Endometrium (tissue), 2 donors: Measurements from ENCODE around the gene PLXNA3.
"Not testable (repeated sequence)": the region's sequence is repeated elsewhere in the genome, so short reads cannot be mapped to it uniquely, and the experiment has no call there.

Experiments used
- FAIRE-seq: peaks from 2 replicates; lab custom pipeline; 2012; peaks lifted over from hg19 to GRCh38; lab: Jason Lieb, UNC
- donor health status: control.
- donor health status: control.

Gene PLXNA3

GRCh38 chrX:154481195-154481594 lies 23.1 kb downstream of the PLXNA3 start:
- no peak for FAIRE-seq

- FAIRE-seq, result no peak
These were observed 24.0 kb downstream of the PLXNA3 start for GRCh38 chrX:154481911-154482601.

GRCh38 chrX:154482786-154483185 lies 24.7 kb downstream of the PLXNA3 start:
- no peak for FAIRE-seq

- FAIRE-seq, result no peak
These were observed 25.2 kb downstream of the PLXNA3 start for GRCh38 chrX:154483325-154483724.

GRCh38 chrX:154484255-154485149 lies 26.4 kb downstream of the PLXNA3 start:
- no peak for FAIRE-seq

- no peak for FAIRE-seq
These were observed 27.3 kb downstream of the PLXNA3 start for GRCh38 chrX:154485150-154486051.

GRCh38 chrX:154486052-154486395 lies 27.9 kb downstream of the PLXNA3 start:
- no peak for FAIRE-seq

- no peak for FAIRE-seq
These were observed 28.5 kb downstream of the PLXNA3 start, which contains the start of gene UBL4A for GRCh38 chrX:154486396-154487207. TSS of gene UBL4A (minus strand) at chrX:154486615. CDS start at chrX:154486584, 31 bp downstream.

GRCh38 chrX:154487518-154488290 lies 29.6 kb downstream of the PLXNA3 start:
- no peak for FAIRE-seq

GRCh38 chrX:154488336-154489075 lies 30.4 kb downstream of the PLXNA3 start:
- no peak for FAIRE-seq

GRCh38 chrX:154489182-154489581 lies 31.1 kb downstream of the PLXNA3 start:
- no peak for FAIRE-seq

GRCh38 chrX:154490021-154490413 lies 31.9 kb downstream of the PLXNA3 start:
- no peak for FAIRE-seq

- no peak for FAIRE-seq
These were observed 32.5 kb downstream of the PLXNA3 start, which contains the start of gene SLC10A3 for GRCh38 chrX:154490414-154491083. TSS of gene SLC10A3 (minus strand) at chrX:154490629. CDS start at chrX:154488940, 1,689 bp downstream.

GRCh38 chrX:154494715-154495114 lies 36.6 kb downstream of the PLXNA3 start:
- FAIRE-seq, result no peak

- no peak for FAIRE-seq
These were observed 37.4 kb downstream of the PLXNA3 start for GRCh38 chrX:154495472-154495922.

GRCh38 chrX:154496591-154497137 lies 38.6 kb downstream of the PLXNA3 start:
- not testable (repeated sequence) for FAIRE-seq

- not testable (repeated sequence) for FAIRE-seq
These were observed 43.3 kb downstream of the PLXNA3 start for GRCh38 chrX:154501423-154501822.

GRCh38 chrX:154502098-154502497 lies 44.0 kb downstream of the PLXNA3 start:
- no peak for FAIRE-seq

GRCh38 chrX:154502989-154503388 lies 44.9 kb downstream of the PLXNA3 start:
- no peak for FAIRE-seq
